OCI-LY1 (cell line): ENCODE measurements around the gene HUNK.

Experiments used
- EZH2 ChIP-seq: fragments of 200-600 bp; sonication (generic), shearing (Covaris generic); IDR thresholded peaks from 2 replicates; pipeline ENCODE4 v1.8.0; 2017; ENCODE audit warnings: borderline replicate concordance, mixed run types, mild to moderate bottlenecking, antibody characterized with exemption, low read length, moderate library complexity, mixed read lengths
- TF ChIP-seq, protein P1 (sequence below): fragments of 200-600 bp; sonication (generic), shearing (Covaris generic); IDR thresholded peaks from 2 replicates; pipeline ENCODE4 v1.5.1; 2017; ENCODE audit warnings: mild to moderate bottlenecking, antibody characterized with exemption, low read length, moderate library complexity, mixed read lengths

DNA sequence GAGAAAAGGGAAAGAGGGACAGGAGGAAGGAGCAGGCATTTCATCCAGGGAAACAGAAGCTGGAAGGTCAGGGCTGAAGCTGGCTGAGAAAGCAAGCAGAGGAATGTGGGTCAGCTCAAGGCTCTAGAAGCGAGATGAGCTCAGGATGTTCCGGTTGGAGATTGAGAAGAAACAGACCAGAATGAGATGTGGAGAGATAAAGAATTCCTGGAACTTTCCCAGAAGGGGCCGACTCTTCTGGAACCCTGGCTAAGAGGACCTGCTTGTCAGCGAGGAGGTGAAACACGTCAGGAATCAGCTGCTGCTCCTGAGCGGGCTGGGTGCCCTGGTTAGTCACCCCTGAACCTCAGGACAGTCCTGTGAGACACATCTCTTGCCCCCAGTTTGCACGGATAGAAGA is 75.9 kb downstream of the HUNK start:
- TF ChIP-seq, protein P1, sequence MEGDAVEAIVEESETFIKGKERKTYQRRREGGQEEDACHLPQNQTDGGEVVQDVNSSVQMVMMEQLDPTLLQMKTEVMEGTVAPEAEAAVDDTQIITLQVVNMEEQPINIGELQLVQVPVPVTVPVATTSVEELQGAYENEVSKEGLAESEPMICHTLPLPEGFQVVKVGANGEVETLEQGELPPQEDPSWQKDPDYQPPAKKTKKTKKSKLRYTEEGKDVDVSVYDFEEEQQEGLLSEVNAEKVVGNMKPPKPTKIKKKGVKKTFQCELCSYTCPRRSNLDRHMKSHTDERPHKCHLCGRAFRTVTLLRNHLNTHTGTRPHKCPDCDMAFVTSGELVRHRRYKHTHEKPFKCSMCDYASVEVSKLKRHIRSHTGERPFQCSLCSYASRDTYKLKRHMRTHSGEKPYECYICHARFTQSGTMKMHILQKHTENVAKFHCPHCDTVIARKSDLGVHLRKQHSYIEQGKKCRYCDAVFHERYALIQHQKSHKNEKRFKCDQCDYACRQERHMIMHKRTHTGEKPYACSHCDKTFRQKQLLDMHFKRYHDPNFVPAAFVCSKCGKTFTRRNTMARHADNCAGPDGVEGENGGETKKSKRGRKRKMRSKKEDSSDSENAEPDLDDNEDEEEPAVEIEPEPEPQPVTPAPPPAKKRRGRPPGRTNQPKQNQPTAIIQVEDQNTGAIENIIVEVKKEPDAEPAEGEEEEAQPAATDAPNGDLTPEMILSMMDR = no peak
- TF ChIP-seq EZH2 = no peak
